GM12864 (cell line): ENCODE results near the gene ASMTL.

Experiments
- DNase-seq: peaks from one replicate; pipeline ENCODE4 v3.0.0-alpha.2; 2011; ENCODE audit warnings: low read depth
- H3K4me3 ChIP-seq: 2 replicates; pipeline ENCODE4 v1.5.1; 2011; ENCODE audit warnings: mild to moderate bottlenecking, low read depth, low read length, control low read depth
- TF ChIP-seq, protein P1 (sequence below): IDR thresholded peaks from 2 replicates; pipeline ENCODE4 v1.5.1; 2011; ENCODE audit warnings: low read depth, mild to moderate bottlenecking, moderate library complexity, low read length, control low read depth, inconsistent platforms; ENCODE audit errors: missing control alignments

The ASMTL gene

DNA sequence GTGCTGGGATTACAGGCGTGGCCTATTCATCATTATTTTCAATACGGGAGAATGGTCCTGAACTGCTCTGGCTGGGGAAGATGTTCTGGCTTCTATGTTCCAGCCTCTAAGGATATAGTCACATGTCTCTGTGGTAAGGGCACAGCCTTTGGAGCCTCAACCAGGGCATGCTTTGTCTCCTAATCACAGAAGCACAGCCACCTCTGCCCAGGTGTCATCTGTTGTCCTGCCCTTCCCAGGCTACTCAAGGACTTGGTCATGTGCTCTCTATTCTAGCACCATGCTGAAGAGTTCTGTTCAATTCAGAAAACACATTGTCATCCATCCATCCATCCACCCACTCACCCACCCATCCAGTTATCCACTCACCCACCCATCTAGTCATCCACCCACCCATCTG, 29.5 kb downstream of the ASMTL start:
- no peak for DNase-seq
- TF ChIP-seq, protein P1, sequence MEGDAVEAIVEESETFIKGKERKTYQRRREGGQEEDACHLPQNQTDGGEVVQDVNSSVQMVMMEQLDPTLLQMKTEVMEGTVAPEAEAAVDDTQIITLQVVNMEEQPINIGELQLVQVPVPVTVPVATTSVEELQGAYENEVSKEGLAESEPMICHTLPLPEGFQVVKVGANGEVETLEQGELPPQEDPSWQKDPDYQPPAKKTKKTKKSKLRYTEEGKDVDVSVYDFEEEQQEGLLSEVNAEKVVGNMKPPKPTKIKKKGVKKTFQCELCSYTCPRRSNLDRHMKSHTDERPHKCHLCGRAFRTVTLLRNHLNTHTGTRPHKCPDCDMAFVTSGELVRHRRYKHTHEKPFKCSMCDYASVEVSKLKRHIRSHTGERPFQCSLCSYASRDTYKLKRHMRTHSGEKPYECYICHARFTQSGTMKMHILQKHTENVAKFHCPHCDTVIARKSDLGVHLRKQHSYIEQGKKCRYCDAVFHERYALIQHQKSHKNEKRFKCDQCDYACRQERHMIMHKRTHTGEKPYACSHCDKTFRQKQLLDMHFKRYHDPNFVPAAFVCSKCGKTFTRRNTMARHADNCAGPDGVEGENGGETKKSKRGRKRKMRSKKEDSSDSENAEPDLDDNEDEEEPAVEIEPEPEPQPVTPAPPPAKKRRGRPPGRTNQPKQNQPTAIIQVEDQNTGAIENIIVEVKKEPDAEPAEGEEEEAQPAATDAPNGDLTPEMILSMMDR = no peak
- H3K4me3 ChIP-seq = no peak overlapping the region

DNA sequence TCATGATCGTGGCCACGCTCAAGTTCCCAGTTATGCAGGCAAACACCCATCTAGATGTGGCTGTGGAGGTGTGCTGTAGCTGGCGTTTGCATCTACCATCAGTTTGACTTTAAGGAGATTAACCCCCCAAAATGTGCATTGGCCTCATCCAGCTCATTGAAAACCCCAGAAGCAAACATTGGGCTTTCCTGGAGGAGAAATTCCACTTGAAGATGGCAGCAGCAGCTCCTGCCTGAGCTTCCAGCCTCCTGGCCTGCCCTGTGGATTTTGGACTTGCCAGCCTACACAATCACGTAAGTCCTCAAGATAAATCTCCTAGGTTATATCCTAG, 30.6 kb downstream of the ASMTL start:
- TF ChIP-seq, protein P1 = no peak
- H3K4me3 ChIP-seq = no peak overlapping the region
- DNase-seq = no peak

DNA sequence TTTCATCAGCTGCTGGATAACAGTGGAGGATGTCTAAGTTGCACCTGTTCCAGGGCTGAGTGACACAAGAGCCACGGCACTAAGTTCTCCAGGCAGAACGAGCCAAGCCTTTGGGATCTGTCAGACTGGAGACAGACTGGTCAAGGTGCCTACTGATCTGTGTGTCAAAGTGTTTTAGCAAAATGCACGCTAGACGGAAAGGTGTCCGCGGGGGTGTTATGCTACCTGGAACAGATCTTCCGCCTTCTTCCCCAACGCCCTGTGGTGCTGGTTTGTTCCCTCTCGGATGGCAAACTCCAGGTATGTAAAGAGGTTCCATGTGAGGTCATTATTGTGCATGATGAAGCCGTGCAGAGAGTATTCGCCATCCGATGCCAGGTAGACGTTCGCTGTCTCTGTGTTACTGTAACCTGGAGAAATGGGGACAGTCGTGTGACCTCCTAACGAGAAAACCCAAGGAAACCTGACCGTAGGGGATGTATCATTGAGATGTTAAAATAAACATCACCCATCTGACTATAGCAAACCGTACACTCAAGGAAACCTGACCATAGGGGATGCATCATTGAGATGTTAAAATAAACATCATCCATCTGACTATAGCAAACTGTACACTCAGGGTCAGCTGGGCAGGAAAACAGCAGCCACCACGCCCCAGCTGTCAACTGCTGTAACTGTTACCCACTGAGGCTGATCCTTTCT, 31.1 kb downstream of the ASMTL start:
- DNase-seq = no peak
- H3K4me3 ChIP-seq = no peak overlapping the region
- TF ChIP-seq, protein P1 = no peak

DNA sequence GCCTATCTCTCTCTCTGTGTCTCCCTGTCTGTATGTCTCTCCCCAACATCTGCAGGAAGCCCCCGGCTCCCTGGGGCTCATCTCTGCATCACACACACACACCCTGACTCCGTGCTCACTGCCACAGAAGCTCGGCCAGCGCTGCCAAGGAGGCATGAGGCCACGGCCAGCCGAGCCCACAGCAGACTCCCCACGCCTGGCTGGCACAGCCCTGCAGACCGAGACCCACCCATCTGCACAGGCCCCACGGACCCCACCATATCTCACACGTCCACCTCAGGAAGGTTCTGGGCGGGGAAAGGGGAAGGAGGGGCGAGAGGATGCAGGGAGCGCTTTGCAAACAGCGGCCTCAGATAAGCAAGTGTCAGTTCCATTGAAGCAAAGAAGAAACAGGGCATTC, 32.3 kb downstream of the ASMTL start:
- TF ChIP-seq, protein P1 = no peak
- no peak overlapping the region for H3K4me3 ChIP-seq
- no peak for DNase-seq

DNA sequence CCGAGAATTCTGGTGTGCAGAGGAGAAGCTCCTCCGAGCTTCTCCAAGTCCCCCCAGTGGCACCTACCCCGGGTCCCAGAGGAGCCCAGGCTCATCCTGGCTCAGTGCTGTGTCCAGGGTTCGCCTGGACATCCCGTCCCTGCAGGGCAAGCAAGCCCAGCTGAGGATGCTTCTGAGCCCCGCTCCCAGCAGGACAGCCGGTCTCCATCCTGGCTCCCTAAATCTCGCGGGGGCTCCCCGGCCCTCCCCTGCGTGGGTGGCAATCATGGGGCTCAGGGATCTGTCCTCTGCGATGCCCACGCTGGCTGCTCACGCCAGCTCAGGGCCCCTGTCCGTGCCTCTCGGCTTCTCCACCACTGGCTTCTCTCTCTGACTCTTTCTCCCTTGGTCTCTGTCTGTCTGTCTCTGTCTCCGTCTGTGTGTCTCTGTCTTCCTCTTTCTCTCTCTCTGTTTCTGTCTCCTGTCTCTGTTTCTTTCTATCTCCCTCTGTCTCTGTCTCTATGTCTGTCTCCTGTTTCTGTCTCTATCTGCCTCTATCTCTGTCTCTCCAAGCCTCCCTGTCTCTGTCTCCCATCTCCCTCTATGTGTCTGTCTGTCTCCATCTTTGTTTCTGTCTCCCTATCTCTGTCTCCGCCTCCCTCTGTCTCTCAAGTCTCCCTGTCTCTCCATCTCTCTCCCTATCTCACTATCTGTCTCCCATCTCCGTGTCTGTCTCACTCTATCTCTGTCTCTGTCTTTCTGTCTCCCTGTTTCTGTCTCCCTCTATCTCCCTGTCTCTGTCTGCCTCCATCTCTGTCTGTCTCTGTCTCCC, 33.0 kb downstream of the ASMTL start:
- TF ChIP-seq, protein P1 = no peak
- no peak overlapping the region for H3K4me3 ChIP-seq
- DNase-seq = no peak

DNA sequence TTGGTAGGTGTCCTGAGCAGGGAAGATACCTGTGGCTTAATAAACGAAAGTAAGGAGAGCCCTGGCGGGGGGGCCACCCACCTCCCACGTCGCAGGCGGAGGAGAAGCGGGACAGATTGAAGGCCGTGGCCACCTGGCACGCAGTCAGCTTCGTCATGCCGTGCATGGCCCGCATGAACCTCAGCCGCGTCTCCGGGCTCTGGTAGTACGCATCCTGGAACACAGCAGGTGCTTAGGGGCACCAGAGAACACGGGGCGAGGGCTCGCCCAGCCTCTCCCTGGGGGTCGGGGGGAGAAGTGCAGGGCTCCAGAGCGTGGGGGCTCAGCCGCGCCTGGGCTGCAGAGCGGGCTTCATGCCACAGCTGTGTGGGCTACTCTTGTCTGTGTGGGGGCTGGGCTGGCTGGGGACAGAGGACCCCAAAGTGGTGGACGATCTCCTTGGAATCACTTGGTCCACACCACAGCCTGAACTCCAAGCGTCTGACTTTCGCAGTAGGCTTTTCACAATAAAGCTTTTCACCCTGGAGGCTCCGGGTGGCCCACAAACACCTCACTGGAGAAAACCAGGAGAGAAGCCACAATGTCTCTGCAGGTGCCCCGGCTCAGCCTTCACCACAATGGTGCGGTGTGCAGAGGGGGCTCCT, 33.7 kb downstream of the ASMTL start:
- H3K4me3 ChIP-seq = no peak overlapping the region
- TF ChIP-seq, protein P1 = no peak
- no peak for DNase-seq
